ENCODE data around the gene RALGPS2. TPM values are rescaled to one million over a fixed set of nuclear protein-coding genes. Genes with fewer than 3 reads are reported as not detected.
"Not testable (repeated sequence)": the region's sequence is repeated elsewhere in the genome, so short reads cannot be mapped to it uniquely, and the experiment has no call there.

RALGPS2 gene
- total RNA-seq, 6 donors from 2014 or later: 6.2 to 23.9 (median 7.6) TPM

- TF ChIP-seq EP300 (IDR thresholded peaks at IDR 0.05) (no peak), POLR2AphosphoS5 (IDR thresholded peaks at IDR 0.05) (no peak)
- Histone ChIP-seq H3K9me3 (no peaks in the 10 kb centered on the region), H3K4me1 (no peaks in the 10 kb centered on the region), H3K36me3 (no peaks in the 10 kb centered on the region), H3K27me3 (no peaks in the 10 kb centered on the region), H3K4me3 (no peak overlapping the region), H3K27ac (no peak overlapping the region)
- WGBS, 2 donors: 85 to 90% methylated on average over 2 of the region's 2 CpGs
- ATAC-seq (ENCODE audit: low FRiP score in 2 of 2): no peak
- DNase-seq: no peak
Observed at GRCh38 chr1:178745260-178745659, 20.2 kb downstream of the RALGPS2 start.

- no peaks in the 10 kb centered on the region for H3K27me3 ChIP-seq
- no peak for TF ChIP-seq POLR2AphosphoS5 (IDR thresholded peaks at IDR 0.05)
- TF ChIP-seq POLR2A (IDR thresholded peaks at IDR 0.05): no peak
- TF ChIP-seq EP300 (IDR thresholded peaks at IDR 0.05): no peak
- no peak for TF ChIP-seq CTCF (IDR thresholded peaks at IDR 0.05)
- H3K27ac ChIP-seq: no peak overlapping the region
- no peak for DNase-seq
- no peak for ATAC-seq (ENCODE audit: low FRiP score in 2 of 2)
- H3K36me3 ChIP-seq: no peaks in the 10 kb centered on the region
- no peak overlapping the region for H3K4me3 ChIP-seq
- no peaks in the 10 kb centered on the region for H3K4me1 ChIP-seq
- WGBS, 2 donors: 86 to 95% methylated on average over 2 of the region's 2 CpGs
- H3K9me3 ChIP-seq: no peaks in the 10 kb centered on the region
Observed at GRCh38 chr1:178746345-178746744, 21.3 kb downstream of the RALGPS2 start.

GRCh38 chr1:178747361-178747760 lies 22.3 kb downstream of the RALGPS2 start:
- not testable (repeated sequence) for ATAC-seq (ENCODE audit: low FRiP score in 2 of 2)

GRCh38 chr1:178749581-178750166 lies 24.6 kb downstream of the RALGPS2 start:
- ATAC-seq (ENCODE audit: low FRiP score in 2 of 2): no peak
- DNase-seq: no peak
- 96 to 97% methylated on average over 5 of the region's 5 CpGs for WGBS, 2 donors

More at GRCh38 chr1:178747361-178747760, 22.3 kb downstream of the RALGPS2 start:
- not testable (repeated sequence) for H3K4me1 ChIP-seq, H3K27me3 ChIP-seq, H3K27ac ChIP-seq, H3K4me3 ChIP-seq, DNase-seq, H3K9me3 ChIP-seq, H3K36me3 ChIP-seq
- WGBS, 2 donors: 94 to 95% methylated on average over 3 of the region's 3 CpGs

GRCh38 chr1:178751046-178751445 lies 26.0 kb downstream of the RALGPS2 start:
- Histone ChIP-seq H3K27ac (no peak overlapping the region), H3K27me3 (no peaks in the 10 kb centered on the region), H3K9me3 (no peaks in the 10 kb centered on the region), H3K4me1 (no peaks in the 10 kb centered on the region), H3K4me3 (no peak overlapping the region), H3K36me3 (no peaks in the 10 kb centered on the region)
- DNase-seq (no peak), ATAC-seq (ENCODE audit: low FRiP score in 2 of 2) (no peak)
- WGBS, 2 donors: 65 to 75% methylated on average over 4 of the region's 4 CpGs
- TF ChIP-seq POLR2A (IDR thresholded peaks at IDR 0.05) (no peak), POLR2AphosphoS5 (IDR thresholded peaks at IDR 0.05) (no peak), CTCF (IDR thresholded peaks at IDR 0.05) (no peak), EP300 (IDR thresholded peaks at IDR 0.05) (no peak)

More at GRCh38 chr1:178749581-178750166, 24.6 kb downstream of the RALGPS2 start:
- Histone ChIP-seq H3K9me3 (no peaks in the 10 kb centered on the region), H3K36me3 (no peaks in the 10 kb centered on the region), H3K27me3 (no peaks in the 10 kb centered on the region), H3K27ac (no peak overlapping the region), H3K4me3 (no peak overlapping the region), H3K4me1 (no peaks in the 10 kb centered on the region)
- no peak for TF ChIP-seq POLR2A (IDR thresholded peaks at IDR 0.05)
- no peak for TF ChIP-seq POLR2AphosphoS5 (IDR thresholded peaks at IDR 0.05)
- no peak for TF ChIP-seq CTCF (IDR thresholded peaks at IDR 0.05)
- no peak for TF ChIP-seq EP300 (IDR thresholded peaks at IDR 0.05)

- no peak for ATAC-seq (ENCODE audit: low FRiP score in 2 of 2)
- DNase-seq: no peak
- no peak overlapping the region for H3K27ac ChIP-seq
- no peaks in the 10 kb centered on the region for H3K4me1 ChIP-seq
- WGBS, 2 donors: 44 to 50% methylated on average over 2 of the region's 2 CpGs
- TF ChIP-seq EP300 (IDR thresholded peaks at IDR 0.05) (no peak), POLR2AphosphoS5 (IDR thresholded peaks at IDR 0.05) (no peak), CTCF (IDR thresholded peaks at IDR 0.05) (no peak), POLR2A (IDR thresholded peaks at IDR 0.05) (no peak)
- no peaks in the 10 kb centered on the region for H3K36me3 ChIP-seq
- no peak overlapping the region for H3K4me3 ChIP-seq
- no peaks in the 10 kb centered on the region for H3K27me3 ChIP-seq
- no peaks in the 10 kb centered on the region for H3K9me3 ChIP-seq
Observed at GRCh38 chr1:178752891-178753290, 27.8 kb downstream of the RALGPS2 start.

GRCh38 chr1:178754655-178755256 lies 29.7 kb downstream of the RALGPS2 start:
- not testable (repeated sequence) for H3K9me3 ChIP-seq; ATAC-seq (ENCODE audit: low FRiP score in 2 of 2); H3K27ac ChIP-seq; H3K27me3 ChIP-seq; H3K4me3 ChIP-seq; DNase-seq; H3K4me1 ChIP-seq; H3K36me3 ChIP-seq
- WGBS, 2 donors: 93 to 95% methylated on average over 3 of the region's 3 CpGs

All from upper lobe of left lung (tissue), 6 donors.